ENCODE measurements around the gene NAALAD2.
"Not testable (repeated sequence)": the region's sequence is repeated elsewhere in the genome, so short reads cannot be mapped to it uniquely, and the experiment has no call there.

NAALAD2 gene

DNA sequence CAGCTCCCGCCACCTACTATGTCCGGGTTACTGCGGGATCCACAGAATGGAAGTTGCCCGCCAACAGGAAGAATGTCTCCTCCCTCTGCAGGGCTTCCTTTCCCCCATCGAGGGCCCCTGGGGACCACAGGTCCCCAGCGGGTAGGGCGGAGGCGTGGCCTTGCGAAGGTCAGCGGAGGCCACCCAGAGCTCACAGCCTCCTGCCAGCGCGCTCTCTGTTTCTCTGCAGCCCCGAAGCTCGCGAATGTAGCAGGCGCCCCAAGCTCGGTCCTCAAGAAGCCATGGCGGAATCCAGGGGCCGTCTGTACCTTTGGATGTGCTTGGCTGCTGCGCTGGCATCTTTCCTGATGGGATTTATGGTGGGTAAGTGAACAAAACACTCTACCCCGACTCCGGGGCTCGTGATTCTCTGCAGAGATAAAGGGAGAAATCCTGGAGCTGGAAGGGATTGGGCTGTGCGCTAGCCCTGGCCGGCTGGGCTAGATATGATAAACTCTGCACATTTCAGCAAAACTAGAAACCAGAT lies at the start of gene NAALAD2:
Gene NAALAD2, plus strand, starts transcription at position 186 of the 526 bp plus-strand sequence. Its CDS starts 96 bp downstream, at position 282.
- DNase-seq, result peak; percentile 6

GRCh38 chr11:90085650-90086049 lies 48.8 kb upstream of the NAALAD2 start, which contains the start of gene UBTFL1:
TSS of gene UBTFL1 (plus strand) at chr11:90085950. CDS start at chr11:90085950, 0 bp downstream.
- DNase-seq, result not testable (repeated sequence)

DNA sequence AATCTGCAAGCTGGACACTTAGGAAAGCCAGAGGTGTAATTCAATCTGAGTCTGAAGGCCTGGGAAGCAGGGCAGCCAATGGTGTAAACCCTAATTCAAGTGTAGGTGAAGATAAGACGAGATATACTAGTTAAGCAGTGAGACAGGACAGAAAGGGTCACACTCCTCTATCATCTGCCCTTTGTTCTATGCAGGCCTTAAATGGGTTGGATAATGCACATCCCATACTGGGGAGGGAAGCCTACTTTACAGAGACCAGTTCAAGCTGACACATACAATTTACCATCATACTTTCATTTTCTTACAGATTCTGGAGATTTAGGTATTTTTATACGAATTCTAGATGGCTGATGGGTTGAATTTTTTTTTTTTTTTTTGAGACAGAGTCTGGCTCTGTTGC lies 45.7 kb upstream of the NAALAD2 start:
- DNase-seq, result not testable (repeated sequence)

GRCh38 chr11:90095230-90095924 lies 39.1 kb upstream of the NAALAD2 start:
- DNase-seq, result not testable (repeated sequence)

DNA sequence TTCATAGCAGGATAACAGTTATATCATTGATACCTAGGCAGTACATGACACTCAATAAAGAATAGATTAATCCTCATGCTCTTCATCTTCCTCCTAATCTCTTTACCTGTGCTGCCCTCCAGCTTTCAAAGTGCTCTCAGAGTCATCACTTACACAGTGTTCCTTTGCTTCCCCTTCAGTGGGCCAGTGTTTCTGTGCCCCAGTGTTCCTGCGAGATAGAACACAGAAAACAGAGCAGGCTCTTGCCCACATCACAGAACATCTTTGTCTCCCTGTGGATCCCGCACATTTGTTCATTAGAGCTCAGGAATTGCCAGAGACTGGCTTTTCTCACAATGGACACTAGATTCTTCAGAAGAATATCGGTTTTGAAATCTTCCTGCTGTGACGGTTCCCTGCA lies 36.2 kb upstream of the NAALAD2 start:
- DNase-seq, result not testable (repeated sequence)

GRCh38 chr11:90100431-90100830 lies 34.0 kb upstream of the NAALAD2 start:
- DNase-seq, result no peak

DNA sequence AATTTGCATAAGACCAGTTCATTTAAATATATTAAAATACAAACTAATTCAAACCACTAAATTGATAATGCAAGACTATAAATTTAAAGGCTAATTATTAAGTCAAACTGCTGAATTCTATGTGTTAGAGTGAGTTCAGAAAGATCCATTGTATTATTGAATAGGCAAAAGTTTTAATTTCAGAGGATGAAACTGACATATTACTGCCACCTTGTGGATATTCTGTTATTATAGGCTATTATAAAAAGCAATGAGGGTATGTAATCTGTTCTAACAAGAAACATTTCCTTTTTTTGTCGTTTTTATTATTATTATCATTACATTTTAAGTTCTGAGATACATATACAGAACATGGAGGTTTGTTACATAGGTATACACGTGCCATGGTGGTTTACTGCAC lies 20.9 kb upstream of the NAALAD2 start:
- no peak for DNase-seq

DNA sequence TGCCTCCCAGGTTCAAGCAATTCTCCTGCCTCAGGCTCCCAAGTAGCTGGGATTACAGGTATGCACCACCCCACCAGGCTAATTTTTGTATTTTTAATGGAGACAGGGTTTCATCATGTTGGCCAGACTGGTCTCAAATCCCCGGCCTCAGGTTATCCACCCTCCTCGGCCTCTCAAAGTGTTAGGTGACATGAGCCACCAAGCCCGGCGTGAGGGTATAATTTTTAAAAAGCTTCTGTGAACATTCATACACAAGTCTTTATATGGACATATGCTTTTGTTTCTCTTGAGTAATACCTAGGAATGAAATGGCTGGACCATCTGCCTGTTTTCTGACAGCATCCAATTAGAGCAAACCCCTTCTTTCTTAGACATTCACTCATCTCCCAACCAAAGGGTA lies 14.3 kb upstream of the NAALAD2 start:
- no peak for DNase-seq

DNA sequence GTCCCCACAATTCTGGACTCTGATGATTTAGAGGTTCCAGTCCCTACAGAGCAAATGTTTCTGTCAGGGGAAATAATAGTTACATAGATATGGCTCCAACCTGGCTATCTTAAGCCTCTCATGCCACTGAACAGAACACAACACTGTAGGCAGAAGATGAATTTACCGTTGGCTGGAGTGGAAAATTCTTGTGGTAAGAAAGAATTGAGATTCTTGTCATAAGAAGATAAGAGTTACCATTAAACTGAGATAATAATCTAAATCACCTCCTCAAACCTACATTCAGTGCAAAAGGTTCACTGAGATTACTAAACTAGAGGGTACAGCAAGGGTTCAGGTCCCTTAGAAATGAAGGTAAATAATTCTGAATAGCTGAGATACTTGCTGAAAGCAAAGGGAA lies 10.1 kb upstream of the NAALAD2 start:
- DNase-seq, result no peak

GRCh38 chr11:90124946-90125345 lies 9.5 kb upstream of the NAALAD2 start:
- no peak for DNase-seq

DNA sequence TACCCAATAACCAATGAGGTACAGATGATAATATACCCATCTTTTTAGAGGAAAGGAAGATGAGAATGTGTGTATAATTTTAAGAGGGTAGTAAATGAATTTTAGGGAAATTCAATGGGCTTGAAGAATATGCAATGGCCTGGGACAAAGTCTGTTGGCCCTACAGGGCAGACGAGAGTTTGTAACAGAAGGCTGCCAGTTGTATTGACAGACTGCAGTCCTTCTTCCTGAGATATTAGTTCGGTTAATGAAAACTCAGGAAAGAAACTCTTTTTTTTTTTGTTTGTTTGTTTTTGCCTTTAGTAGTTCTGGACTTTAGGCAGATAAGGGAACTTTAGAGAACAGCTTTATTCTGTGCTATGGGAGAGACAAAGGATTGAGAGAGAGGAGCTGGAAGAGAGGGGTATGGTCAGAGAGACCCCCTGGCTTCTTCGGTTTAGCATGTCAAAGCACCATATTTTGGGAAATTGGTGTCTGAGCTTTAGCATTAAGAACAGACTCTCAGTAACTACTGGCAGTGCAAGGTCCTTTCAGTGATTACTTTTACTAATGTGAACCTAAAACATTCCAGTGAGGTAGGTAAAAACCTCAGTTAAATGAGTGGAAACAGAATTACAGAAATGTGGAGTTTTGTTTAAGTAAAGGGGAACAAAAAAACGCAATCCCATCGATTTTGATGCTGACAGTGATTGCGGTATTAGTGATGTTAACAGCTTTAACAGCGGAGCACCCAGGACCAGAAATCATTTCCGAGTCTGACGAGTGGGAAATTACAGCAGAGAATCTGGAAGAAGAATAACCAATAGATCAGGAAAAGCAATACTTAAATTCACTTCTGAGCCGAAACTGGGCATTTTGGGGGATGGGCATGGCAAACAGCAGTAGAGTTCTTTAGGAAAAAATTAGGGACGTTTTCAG lies 644 bp upstream of the NAALAD2 start:
- no peak for DNase-seq

- DNase-seq, result no peak
These were observed 553 bp downstream of the NAALAD2 start for GRCh38 chr11:90135016-90135415.

GRCh38 chr11:90148900-90149299 lies 14.4 kb downstream of the NAALAD2 start:
- DNase-seq, result no peak

- not testable (repeated sequence) for DNase-seq
These were observed 32.6 kb downstream of the NAALAD2 start for GRCh38 chr11:90166982-90167573.

- DNase-seq, result not testable (repeated sequence)
These were observed 33.2 kb downstream of the NAALAD2 start for GRCh38 chr11:90167704-90168103.

DNA sequence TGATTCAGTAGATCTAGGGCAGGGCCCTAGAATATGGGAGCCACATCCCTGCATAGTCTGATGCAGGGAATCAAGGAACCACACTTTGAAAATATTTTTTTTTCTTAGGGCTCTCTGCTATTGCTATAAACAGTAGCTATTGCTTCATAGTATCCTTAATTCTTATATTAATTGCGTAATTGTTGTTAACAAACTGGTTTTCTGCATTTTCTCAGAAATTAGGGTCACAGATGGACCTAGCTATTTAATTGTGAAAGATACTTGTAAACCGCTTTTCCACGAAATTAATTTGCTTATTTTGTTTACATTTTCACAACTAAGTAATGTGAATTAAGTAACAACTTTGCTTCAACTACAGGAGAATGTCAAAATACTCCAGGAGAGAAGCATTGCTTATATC lies 34.1 kb downstream of the NAALAD2 start:
- no peak for DNase-seq

DNA sequence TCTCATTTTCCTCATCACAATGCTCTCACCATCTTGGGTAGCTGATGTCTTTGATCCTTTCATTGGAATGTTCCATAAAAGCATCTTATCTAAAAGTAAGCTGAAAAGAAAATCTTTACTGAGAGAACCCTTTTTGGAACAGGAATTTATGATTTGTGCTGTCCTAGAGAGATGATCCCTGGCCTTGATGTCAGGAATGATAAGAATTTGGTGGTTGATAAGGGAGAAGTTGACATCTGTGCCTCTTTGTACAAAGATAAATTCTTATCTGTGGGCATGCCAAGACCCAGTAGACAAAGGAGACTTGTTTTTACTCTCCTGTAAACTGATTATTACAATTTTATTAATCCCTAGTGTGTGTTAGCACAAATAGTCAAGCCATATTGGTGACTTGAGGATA lies 36.9 kb downstream of the NAALAD2 start:
- no peak for DNase-seq

DNA sequence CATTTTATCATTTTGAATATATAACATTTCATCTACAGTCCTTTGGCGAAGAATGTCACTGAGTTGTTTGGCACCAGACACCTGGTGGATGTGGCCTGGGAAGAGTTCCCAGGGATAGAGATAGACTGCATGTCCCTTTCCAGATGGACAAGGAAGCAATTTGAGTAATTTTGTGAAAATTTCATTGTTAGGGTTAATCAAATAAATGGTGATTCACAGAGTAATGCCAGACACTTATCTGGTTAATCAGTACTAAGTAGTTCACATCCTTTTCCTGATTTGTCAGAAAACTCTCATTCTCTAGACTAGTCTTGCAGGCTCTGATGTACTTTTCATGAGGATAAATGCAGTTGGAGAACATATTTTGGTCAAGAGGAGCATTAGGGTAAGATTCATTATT lies 41.6 kb downstream of the NAALAD2 start:
- DNase-seq, result no peak

- no peak for DNase-seq
These were observed 44.3 kb downstream of the NAALAD2 start for GRCh38 chr11:90178751-90179150.

DNA sequence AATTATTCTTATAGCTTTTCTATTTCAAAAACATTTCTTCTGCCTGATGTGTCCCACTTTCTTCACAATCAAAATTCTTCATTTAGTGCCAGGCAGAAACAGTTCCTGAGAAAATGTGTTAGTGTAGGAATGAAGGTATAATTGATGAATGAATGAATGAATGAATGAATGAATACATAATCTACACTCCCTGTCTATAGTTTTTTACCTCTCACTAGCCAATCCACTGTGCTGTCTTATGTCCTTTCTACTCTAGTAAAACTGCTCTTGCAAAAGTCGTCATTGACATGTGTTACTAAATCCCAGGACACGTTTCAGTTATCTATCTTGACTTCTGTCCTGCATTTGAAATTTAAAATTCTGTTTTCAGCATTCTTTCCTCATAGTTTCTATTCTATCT lies 45.5 kb downstream of the NAALAD2 start:
- no peak for DNase-seq

GRCh38 chr11:90187839-90188238 lies 53.4 kb downstream of the NAALAD2 start:
- no peak for DNase-seq

GRCh38 chr11:90189011-90189410 lies 54.5 kb downstream of the NAALAD2 start:
- no peak for DNase-seq

GRCh38 chr11:90192869-90193582 lies 58.6 kb downstream of the NAALAD2 start:
- no peak for DNase-seq

Data from GDM1 (cell line).